HG03159 (cell line): Measurements from ENCODE around the gene CNTD1.
A peak's percentile ranks its signal among the peaks of the same experiment; 100 is the strongest.
"Not testable (repeated sequence)": the region's sequence is repeated elsewhere in the genome, so short reads cannot be mapped to it uniquely, and the experiment has no call there.

ENCODE experiments used
- ATAC-seq: cut with Tn5 transposase; IDR thresholded peaks from one replicate; pipeline ENCODE4 v1.9.1; 2021; ENCODE audit warnings: mild to moderate bottlenecking, moderate library complexity; ENCODE audit not compliant: unreplicated experiment

The CNTD1 gene, protein sequence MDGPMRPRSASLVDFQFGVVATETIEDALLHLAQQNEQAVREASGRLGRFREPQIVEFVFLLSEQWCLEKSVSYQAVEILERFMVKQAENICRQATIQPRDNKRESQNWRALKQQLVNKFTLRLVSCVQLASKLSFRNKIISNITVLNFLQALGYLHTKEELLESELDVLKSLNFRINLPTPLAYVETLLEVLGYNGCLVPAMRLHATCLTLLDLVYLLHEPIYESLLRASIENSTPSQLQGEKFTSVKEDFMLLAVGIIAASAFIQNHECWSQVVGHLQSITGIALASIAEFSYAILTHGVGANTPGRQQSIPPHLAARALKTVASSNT

DNA sequence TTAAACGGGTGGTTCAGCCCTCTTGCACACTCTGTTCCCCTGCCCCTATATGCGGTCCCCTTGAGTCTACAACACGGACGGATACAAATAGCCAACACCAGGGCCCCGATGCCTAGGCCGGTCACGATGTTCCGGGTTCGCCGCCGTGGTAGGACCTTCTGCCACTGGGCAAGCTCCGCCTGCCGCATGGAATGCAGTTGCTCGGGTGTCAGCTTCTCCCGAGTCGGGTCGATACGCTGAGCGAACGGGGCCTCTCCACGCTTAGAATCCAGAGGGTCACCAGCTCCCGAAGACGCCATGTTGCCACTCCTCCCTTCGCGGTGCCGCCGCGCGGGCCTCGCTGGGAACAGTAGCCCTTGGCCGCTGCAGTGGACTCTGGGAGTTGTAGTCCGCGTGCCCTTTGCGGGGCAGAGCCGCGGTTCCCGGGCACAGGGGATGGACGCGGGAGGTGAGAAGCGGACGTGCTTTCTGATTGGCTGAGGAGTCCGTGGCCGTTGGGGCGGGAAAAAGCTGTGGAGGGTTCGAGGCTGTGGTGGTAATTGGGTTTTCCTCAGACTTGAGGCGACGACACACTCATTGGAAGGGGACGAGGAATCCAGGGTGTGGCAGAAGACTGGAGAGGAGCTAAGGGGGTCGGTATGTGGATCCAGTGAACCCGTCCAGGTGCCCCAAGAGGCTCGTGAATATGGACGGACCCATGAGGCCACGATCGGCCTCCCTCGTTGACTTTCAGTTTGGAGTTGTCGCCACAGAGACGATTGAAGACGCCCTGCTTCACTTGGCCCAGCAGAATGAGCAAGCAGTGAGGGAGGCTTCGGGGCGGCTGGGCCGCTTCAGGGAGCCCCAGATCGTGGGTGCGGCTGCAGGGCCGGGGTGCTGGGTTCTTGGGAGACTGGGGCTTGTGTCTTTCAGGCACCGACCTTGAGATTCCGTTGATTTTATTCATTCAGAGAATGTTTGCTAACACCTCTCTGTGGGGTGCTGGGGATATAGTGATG lies at the start of gene CNTD1, which contains the start of gene COA3:
CNTD1 (plus strand) TSS at position 479 of the 998 bp plus-strand sequence; CDS start at position 686, 207 bp downstream.
COA3 (minus strand) TSS at position 322 of the 998 bp plus-strand sequence; CDS start at position 299, 23 bp downstream.
- peak; percentile 70 for ATAC-seq

DNA sequence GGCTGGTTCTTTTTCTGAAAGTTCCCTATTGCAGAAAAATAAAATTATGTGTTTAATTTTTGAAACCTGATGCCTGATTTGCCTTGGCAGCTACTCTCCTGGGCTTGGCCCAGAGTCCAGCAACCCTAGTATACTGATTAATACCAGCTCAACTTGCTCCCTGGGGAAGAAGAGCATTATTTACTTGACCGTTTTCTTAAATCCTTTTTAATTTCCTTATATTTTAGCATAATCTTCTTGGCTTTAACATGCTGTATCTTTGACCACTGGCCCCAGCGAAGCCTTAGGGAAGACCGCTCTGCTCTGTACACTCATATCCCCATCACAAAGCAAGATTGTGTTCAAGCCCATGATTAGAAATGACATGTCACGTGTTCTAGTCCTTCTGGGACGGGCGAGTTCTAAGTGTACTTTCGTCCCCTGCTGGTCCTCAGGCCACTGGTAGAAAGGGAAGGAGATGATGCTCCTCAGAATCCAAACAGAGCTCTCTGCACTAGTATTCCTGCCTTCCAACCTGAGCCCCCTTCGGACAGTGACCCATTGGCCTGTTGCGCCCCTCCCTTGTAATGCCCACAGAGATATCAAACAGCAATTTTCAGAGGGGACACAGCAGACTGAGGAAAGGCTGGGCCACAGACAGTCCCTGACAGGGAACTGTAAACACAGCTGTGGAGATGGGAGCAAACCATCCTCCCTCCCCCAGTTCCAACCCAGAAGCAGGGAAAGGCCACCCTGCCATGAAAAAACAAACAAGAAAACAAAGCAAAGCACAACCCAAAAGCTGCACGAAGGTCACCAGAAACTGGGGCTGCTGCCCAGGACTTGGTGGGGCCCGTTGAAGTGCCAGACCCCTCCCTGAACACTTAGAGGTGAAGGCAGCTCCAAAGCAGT lies 49.5 kb upstream of the CNTD1 start:
- ATAC-seq, result no peak

DNA sequence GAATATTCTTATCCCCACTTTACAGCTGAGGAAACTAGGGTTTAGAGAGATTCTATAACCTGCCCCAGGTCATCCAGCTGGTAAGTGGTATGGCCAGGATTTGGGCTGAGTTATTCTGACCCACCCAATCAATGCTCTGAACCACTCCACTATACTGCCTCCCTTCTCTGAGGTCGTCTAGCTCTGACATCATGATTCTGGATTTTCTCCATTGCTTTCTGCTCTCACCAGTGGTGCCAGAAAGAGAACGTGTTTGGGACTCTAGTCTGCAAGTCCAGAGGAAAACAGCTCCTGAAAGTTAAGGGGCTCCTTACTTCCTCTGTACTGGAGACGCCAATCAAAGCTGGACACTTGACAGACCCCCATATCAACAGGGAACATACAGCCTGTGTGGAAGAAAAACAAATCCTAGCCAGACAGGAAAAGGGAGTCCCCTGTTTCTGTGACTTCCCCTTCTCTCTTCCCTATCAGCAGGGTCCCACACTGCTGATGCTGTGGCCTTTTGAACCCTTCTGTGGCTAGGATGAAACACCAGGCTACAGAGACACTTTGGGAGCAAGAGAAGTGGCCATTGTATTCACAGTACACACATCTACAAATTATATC lies 47.8 kb upstream of the CNTD1 start:
- no peak for ATAC-seq

DNA sequence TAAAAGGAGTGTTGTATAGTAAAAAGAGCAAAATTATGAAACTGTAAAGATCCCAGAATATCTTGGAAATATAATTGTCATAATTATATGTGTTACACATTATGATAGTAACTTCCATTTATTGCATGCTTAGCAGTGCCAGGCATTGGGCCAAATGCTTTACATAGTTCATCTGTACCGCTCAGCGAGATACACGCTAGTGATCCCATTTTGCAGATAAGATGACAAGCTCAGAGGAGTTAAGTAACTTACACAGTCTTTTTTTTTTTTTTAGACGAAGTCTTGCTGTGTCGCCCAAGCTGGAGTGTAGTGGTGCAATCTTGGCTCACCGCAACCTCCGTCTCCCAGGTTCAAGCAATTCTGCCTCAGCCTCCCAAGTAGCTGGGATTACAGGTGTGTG lies 47.0 kb upstream of the CNTD1 start:
- ATAC-seq, result no peak

DNA sequence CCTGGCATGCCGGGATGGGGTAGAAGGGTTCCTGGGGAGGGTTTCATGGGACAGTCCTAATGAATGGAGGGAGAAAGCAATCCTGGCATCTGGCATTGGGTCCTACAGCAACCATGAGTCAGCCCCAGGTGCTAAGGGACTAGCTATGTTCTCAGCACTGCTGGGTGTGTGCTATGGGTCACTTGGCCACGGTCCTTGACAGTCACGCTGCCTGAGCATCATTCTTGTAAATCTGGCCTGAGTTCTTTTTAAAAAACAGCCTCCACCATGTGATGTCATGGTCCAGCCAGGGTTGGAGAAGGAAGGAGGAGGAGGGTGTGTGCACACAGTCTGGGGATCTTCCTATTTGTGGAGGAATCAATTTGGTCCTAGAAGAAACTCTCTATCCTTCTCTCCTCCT lies 43.9 kb upstream of the CNTD1 start:
- no peak for ATAC-seq

DNA sequence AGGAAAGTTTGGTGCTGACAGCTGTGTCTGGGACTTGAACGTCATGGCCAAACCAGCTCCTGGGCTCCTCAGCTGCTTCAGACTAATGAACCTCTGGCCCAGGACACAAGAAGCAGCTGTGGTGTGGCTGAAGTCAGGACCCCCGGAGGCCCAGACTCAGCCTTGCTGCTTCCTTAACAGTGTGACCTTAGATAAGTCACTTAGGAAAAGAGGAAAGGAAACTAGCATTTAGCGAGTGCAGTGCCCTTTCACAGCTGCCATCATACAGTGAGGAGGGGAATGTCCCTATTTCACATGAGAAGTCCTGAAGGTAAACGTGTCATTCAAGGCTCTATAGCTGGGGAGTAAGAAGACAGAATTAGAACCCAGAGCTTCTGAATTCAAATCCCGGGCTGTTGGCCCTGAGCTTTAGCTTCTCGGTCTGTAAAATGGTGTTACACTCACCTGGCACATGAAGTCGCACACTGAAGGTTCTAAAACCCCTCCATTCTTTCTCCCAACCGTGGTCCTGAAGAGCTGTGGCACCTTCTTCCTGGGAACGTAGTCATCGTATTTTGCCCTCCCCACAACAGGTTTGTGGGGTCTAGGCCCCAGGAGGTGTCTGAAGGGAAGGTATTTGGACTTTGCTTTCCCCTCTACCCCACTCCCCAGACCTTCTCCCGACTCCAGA lies 38.5 kb upstream of the CNTD1 start:
- ATAC-seq, result no peak

DNA sequence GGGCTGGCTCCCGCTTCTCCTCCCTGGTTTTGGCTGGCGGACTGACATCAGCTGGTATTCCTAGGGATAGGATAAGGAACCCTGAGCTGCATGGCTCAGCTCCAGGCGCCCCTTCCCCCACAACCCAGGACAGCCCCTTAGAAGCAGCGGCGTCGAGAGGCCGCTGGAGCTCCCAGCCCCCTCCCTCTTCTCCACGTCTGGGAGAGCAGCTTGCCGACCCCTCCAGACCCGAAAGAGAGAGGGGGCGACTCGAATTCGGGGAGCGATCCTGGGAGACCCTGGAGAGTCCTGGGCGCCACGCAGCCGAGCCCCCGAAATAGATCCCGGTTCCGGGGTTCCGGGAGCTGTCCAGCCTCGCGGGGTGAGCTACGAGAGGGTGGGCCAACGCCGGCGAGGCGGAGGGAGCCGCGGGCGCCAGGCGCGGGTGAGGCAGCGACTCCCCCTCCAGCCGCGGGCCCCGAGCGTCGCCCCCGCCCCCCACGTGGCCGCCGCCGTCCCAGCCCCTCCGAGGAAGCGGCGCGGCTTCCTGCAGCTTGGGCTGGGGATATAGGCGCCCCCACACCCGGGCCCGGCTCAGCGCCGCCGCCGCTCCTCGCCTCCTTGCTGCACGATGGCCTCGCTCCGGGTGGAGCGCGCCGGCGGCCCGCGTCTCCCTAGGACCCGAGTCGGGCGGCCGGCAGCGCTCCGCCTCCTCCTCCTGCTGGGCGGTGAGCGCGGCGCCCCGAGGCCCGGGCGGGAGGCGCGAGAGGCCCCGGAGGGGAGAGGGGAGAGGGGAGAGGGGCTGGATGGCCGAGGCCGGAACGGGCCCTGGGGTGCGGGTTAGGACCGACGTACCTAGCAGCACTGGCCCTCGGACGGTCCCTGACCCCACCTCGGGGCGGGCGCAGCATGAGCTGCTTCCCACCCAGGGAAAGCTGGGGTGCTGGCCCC lies 37.7 kb upstream of the CNTD1 start, which contains the start of gene RAMP2:
RAMP2 (plus strand) TSS at position 576 of the 930 bp plus-strand sequence; CDS start at position 611, 35 bp downstream.
- no peak for ATAC-seq

DNA sequence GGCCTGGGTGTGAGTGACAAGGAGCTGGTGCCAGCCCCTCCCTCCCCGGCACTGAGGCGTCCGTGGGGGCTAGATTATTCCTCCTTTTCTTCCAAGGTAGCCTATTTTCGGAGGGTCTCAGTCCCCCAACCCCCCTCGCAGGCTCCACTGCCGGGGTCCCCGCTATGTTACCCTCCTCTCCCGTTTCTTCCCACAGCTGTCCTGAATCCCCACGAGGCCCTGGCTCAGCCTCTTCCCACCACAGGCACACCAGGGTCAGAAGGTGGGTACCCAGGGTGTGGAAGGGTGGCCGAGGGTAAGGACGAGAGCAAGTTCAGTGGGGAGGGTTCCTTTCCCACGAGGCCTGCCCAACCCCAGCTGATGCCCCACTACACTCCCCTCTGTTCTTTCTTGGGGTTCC lies 37.0 kb upstream of the CNTD1 start:
- ATAC-seq, result no peak

DNA sequence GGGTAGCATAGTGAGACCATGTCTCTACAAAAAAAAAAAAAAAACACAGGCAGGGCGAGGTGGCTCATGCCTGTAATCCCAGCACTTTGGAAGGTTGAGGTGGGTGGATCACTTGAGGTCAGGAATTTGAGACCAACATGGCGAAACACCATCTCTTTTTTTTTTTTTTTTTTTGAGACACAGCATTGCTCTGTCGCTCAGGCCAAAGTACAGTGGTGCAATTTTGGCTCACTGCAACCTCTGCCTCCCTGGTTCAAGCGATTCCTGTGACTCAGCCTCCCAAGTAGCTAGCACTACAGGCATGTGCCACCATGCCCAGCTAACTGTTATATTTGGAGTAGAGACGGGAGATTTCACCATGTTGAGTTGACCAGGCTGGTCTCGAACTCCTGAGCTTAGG lies 32.5 kb upstream of the CNTD1 start:
- no peak for ATAC-seq

DNA sequence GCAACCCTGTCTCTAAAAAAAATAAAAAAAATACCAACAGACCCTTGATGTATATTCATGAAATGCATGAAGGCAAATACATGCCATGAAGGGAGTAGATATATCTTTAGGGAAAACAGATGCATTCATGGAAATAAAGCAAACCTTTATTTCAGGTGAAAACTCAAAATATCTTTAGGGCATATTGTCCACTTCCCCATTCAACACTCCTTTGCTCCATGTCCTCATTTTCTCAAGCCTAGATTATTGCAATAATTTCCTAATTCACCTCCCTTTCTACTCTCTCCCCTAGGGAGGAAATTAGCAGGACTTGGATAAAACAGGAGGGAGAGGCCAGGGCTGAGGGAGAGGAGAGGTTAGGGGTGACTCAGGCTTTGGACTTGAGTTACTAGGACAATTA lies 31.1 kb upstream of the CNTD1 start:
- ATAC-seq, result no peak

DNA sequence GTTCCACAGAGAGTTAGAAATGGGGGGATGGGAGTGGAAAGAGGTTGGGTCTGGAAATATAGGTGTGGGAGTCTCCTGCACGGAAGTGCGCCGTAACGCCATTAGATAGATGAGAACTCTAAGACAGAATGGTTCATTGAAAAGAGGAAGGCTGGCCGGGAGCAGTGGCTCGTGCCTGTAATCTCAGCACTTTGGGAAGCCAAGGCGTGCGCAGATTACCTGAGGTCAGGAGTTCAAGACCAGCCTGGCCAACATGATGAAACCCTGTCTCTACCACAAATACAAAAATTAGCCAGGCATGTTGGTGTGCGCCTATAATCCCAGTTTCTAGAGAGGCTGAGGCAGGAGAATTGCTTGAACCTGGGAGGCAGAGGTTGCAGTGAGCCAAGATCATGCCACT lies 30.7 kb upstream of the CNTD1 start:
- not testable (repeated sequence) for ATAC-seq

DNA sequence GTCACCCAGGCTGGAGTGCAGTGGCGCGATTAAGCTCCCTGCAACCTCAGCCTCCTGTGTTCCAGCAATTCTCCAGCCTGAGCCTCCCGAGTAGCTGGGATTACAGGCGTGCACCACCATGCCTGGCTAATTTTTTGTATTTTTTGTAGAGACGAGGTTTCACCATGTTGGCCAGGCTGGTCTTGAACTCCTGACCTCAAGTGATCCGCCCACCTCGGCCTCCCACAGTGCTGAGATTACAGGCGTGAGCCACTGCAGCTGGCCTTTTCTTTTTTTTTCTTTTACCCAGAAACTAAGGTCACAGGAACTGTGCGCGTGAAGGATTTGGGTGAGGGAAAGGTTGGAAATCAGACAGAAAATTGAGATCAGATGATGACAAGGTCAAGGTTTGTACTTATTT lies 28.7 kb upstream of the CNTD1 start:
- not testable (repeated sequence) for ATAC-seq

DNA sequence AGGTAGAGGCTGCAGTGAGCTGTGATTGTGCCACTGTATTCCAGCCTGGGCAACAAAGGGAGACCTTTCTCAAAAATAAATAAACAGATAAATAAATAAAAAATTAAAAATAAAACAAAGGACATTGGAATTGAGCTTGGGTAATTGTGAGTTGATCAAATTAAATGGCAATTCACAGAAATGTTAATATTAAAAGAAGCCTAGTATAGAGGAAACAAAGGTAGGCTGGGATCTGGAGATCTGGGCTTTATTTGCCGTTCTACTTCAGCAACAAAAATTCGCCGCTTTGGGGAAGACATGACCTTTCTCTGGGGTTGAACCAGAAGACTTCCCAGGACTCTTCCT lies 25.7 kb upstream of the CNTD1 start:
- no peak for ATAC-seq

DNA sequence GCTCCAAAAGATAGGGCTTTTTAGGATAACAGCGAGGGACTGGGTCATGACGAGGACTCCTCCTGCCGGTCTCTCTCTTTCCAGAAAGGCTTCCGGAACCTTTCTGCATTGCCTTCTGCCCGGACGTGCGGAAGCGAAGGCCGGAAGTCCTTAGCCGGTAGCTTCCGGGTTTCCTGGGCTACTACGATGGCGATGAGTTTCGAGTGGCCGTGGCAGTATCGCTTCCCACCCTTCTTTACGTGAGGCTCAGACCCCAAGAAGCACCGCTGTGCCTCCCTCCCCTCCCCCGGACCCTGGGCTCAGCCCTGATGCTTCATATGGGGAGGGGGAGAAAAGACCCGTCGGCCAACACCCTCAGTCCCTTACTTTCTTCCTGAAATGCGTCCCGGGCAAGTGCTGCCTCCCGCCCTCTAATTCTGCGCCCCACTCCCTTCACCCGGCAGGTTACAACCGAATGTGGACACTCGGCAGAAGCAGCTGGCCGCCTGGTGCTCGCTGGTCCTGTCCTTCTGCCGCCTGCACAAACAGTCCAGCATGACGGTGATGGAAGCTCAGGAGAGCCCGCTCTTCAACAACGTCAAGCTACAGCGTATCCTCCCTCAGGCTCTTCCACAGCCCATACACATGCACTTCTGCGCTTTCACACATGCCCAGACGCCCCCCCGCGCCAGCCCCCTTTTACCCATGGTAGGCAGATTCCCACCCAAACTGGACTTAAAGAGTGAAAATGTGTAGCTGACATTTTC lies 25.2 kb upstream of the CNTD1 start, which contains the start of gene VPS25:
VPS25 (plus strand) TSS at position 160 of the 746 bp plus-strand sequence; CDS start at position 187, 27 bp downstream.
- peak; percentile 61 for ATAC-seq

DNA sequence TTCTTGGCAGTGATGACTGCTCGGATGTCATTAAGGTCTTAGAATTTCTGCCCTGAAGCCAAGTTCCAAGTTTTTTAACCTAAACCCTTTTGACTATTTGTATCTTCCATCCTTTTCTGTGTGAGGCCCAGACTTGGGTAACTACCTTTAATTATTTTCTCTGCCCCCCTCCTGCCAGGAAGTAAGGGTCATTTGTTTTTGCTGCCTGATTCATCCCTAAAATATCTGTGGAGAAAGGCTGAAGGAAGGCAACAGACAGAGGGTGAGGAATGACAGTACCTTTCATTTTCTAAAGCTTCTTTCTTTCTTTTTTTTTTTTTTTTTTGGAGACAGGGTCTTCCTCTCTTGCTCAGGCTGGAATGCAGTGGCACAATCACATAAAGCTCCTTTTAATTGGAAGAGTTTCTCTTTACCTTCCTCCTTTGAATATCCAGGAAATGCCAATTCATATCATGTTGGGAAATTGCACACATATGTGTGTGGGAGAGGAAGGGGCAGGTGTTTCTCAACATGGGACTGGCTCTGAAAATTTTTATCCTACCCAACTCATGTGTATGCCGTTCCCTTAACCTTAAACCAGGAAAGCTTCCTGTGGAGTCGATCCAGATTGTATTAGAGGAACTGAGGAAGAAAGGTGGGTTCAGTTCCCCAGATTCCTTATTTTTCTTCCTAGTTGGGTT lies 24.5 kb upstream of the CNTD1 start:
- no peak for ATAC-seq

DNA sequence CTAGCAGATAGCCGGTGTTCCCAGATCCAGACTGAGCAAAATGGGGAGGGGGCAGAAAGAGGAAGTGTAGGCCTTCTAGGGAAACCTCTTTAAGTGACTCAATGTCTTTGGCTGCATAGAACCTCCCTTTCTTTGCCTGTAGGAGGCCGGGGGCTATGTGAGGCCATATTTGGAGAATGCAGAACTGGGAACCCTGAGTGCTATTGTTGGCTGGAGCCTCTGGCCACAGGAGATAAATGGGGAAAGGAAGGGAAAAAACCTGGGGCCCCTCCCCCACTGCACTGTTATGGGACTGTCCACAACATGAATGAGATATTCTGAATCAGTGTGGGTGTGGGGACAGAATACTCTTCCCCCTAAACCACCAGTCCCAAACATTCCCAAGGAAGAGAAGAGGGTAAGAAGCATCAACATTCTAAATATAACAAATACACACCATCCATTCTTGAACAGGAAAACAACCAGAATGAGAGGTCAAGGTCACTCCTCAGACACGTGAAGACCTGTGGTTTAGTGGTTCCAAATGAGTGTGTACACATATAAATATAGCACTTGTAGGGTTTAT lies 23.0 kb upstream of the CNTD1 start:
- ATAC-seq, result no peak

DNA sequence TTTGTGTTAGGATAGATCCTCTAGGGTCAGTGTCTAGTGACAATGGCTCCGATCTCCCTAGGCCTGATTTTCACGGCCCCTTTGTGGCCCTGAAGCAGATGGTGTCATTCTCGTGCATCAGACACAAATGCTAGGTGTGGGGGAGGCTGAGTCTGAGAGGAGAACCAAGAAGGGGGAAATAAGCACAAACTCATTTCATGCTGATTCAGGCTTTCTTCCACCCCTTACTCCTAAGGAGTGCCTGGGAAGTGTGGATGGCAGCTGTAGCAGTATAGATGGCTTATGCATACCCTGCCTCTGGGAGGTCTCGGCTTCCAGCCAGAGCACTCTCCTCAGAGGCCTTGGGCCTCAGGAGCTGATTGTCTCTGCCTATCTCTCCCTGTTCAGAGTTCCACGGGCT lies 20.1 kb upstream of the CNTD1 start:
- ATAC-seq, result no peak
